ENCODE data around the gene CCSER1.
"Not testable (repeated sequence)": the region's sequence is repeated elsewhere in the genome, so short reads cannot be mapped to it uniquely, and the experiment has no call there.

The CCSER1 gene

GRCh38 chr4:91025241-91026148 lies 898.3 kb downstream of the CCSER1 start:
- DNase-seq (ENCODE audit: low read depth in 1 of 2, low spot score in 1 of 2), result no peak

- no peak for DNase-seq (ENCODE audit: low read depth in 1 of 2, low spot score in 1 of 2)
Observed at GRCh38 chr4:91028228-91028627, 901.0 kb downstream of the CCSER1 start.

- DNase-seq (ENCODE audit: low read depth in 1 of 2, low spot score in 1 of 2), result no peak
Observed at GRCh38 chr4:91031761-91032160, 904.6 kb downstream of the CCSER1 start.

GRCh38 chr4:91032725-91033445 lies 905.7 kb downstream of the CCSER1 start:
- no peak for DNase-seq (ENCODE audit: low read depth in 1 of 2, low spot score in 1 of 2)

- DNase-seq (ENCODE audit: low read depth in 1 of 2, low spot score in 1 of 2), result no peak
Observed at GRCh38 chr4:91035276-91035675, 908.1 kb downstream of the CCSER1 start.

- DNase-seq (ENCODE audit: low read depth in 1 of 2, low spot score in 1 of 2), result no peak
Observed at GRCh38 chr4:91037951-91038350, 910.8 kb downstream of the CCSER1 start.

GRCh38 chr4:91057871-91058270 lies 930.7 kb downstream of the CCSER1 start:
- DNase-seq (ENCODE audit: low read depth in 1 of 2, low spot score in 1 of 2), result no peak

- no peak for DNase-seq (ENCODE audit: low read depth in 1 of 2, low spot score in 1 of 2)
Observed at GRCh38 chr4:91058345-91058744, 931.2 kb downstream of the CCSER1 start.

- no peak for DNase-seq (ENCODE audit: low read depth in 1 of 2, low spot score in 1 of 2)
Observed at GRCh38 chr4:91064157-91064853, 937.1 kb downstream of the CCSER1 start.

- no peak for DNase-seq (ENCODE audit: low read depth in 1 of 2, low spot score in 1 of 2)
Observed at GRCh38 chr4:91065117-91065516, 937.9 kb downstream of the CCSER1 start.

- no peak for DNase-seq (ENCODE audit: low read depth in 1 of 2, low spot score in 1 of 2)
Observed at GRCh38 chr4:91070736-91071135, 943.5 kb downstream of the CCSER1 start.

- no peak for DNase-seq (ENCODE audit: low read depth in 1 of 2, low spot score in 1 of 2)
Observed at GRCh38 chr4:91076147-91076546, 949.0 kb downstream of the CCSER1 start.

- no peak for DNase-seq (ENCODE audit: low read depth in 1 of 2, low spot score in 1 of 2)
Observed at GRCh38 chr4:91085961-91086360, 958.8 kb downstream of the CCSER1 start.

- DNase-seq (ENCODE audit: low read depth in 1 of 2, low spot score in 1 of 2), result no peak
Observed at GRCh38 chr4:91087743-91088142, 960.5 kb downstream of the CCSER1 start.

GRCh38 chr4:91089178-91089577 lies 962.0 kb downstream of the CCSER1 start:
- DNase-seq (ENCODE audit: low read depth in 1 of 2, low spot score in 1 of 2), result no peak

- no peak for DNase-seq (ENCODE audit: low read depth in 1 of 2, low spot score in 1 of 2)
Observed at GRCh38 chr4:91092398-91092980, 965.3 kb downstream of the CCSER1 start.

- DNase-seq (ENCODE audit: low read depth in 1 of 2, low spot score in 1 of 2), result not testable (repeated sequence)
Observed at GRCh38 chr4:91094220-91094619, 967.0 kb downstream of the CCSER1 start.

GRCh38 chr4:91099666-91100065 lies 972.5 kb downstream of the CCSER1 start:
- DNase-seq (ENCODE audit: low read depth in 1 of 2, low spot score in 1 of 2), result no peak

GRCh38 chr4:91108751-91109150 lies 981.6 kb downstream of the CCSER1 start:
- no peak for DNase-seq (ENCODE audit: low read depth in 1 of 2, low spot score in 1 of 2)

- no peak for DNase-seq (ENCODE audit: low read depth in 1 of 2, low spot score in 1 of 2)
Observed at GRCh38 chr4:91111556-91111955, 984.4 kb downstream of the CCSER1 start.

- no peak for DNase-seq (ENCODE audit: low read depth in 1 of 2, low spot score in 1 of 2)
Observed at GRCh38 chr4:91113130-91113706, 986.0 kb downstream of the CCSER1 start.
